ENCODE measurements around the gene LARGE1. TPM values are rescaled to one million over a fixed set of nuclear protein-coding genes. Genes with fewer than 3 reads are reported as not detected.

Gene LARGE1
- polyA plus RNA-seq, 3 donors from 2014 or later, result 0.04 to 0.29 TPM; not detected in 1

- no peak overlapping the region for H3K4me3 Mint-ChIP-seq
- H3K36me3 Mint-ChIP-seq, result peaks cover 0 to 4% (median 0%) of the 10 kb centered on the region in 3 donors
- peaks cover 2 to 3% (median 2%) of the 10 kb centered on the region in 3 donors for H3K27me3 Mint-ChIP-seq (ENCODE audit: low read depth in 3 of 3)
- no peak overlapping the region for H3K27ac Mint-ChIP-seq
- no peak for DNase-seq
- no peaks in the 10 kb centered on the region for H3K9me3 Mint-ChIP-seq
- H3K4me1 Mint-ChIP-seq, result no peaks in the 10 kb centered on the region
Measured at GRCh38 chr22:33330534-33330933, 589.7 kb downstream of the LARGE1 start.

DNA sequence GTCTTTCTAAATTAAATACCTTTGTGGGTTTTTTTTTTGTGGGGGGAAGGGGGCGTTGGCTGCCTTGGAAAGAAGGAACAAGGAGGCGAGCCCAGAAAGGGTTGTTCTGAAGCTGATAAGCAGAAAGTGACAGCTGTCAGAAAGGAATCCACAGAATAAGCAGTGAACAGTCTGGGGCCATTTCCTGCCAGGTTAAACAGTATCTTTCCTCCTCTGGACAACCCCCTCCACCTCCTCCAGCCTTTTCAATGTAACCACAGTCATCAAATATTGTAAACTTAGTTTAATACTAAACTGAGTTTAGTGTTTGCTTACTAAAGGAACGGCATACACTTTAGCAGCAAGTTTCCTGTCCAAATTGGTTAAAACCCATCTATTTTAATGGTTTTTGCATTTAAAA lies 590.9 kb downstream of the LARGE1 start:
- no peak overlapping the region for H3K27ac Mint-ChIP-seq
- no peak for DNase-seq
- H3K9me3 Mint-ChIP-seq, result no peaks in the 10 kb centered on the region
- no peak overlapping the region for H3K4me3 Mint-ChIP-seq
- peaks cover 0 to 4% (median 0%) of the 10 kb centered on the region in 3 donors for H3K36me3 Mint-ChIP-seq
- H3K4me1 Mint-ChIP-seq, result no peaks in the 10 kb centered on the region
- H3K27me3 Mint-ChIP-seq (ENCODE audit: low read depth in 3 of 3), result peaks cover 2 to 3% (median 2%) of the 10 kb centered on the region in 3 donors

DNA sequence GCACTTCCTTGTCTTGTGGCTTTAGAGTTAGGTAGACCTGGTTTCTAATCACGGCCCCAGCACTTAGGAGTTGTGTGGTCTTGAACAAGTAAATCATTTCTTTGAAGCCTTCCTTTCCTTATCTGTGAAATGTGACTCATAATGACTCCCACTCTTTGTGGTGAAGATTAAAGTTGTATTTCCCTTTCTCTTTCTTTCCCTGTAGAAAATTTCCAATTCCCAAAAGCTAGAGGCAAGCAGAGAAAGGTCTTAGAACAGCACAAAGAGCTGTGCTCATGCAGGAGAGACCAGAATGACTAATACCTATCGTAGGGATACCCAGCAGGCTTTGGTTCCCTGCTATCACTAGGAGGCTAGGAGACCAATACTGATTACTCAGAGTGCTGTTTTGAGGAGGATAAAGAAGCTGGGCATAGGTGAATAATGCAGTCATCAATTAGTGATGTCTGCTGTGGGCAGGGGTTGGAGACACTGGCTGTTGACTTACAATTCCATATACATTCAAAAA lies 591.4 kb downstream of the LARGE1 start:
- Mint-ChIP-seq H3K4me3 (no peak overlapping the region), H3K27ac (no peak overlapping the region), H3K4me1 (no peaks in the 10 kb centered on the region), H3K36me3 (peaks cover 0 to 4% (median 0%) of the 10 kb centered on the region in 3 donors), H3K27me3 (ENCODE audit: low read depth in 3 of 3) (peaks cover 2 to 3% (median 2%) of the 10 kb centered on the region in 3 donors), H3K9me3 (no peaks in the 10 kb centered on the region)
- DNase-seq, result no peak

DNA sequence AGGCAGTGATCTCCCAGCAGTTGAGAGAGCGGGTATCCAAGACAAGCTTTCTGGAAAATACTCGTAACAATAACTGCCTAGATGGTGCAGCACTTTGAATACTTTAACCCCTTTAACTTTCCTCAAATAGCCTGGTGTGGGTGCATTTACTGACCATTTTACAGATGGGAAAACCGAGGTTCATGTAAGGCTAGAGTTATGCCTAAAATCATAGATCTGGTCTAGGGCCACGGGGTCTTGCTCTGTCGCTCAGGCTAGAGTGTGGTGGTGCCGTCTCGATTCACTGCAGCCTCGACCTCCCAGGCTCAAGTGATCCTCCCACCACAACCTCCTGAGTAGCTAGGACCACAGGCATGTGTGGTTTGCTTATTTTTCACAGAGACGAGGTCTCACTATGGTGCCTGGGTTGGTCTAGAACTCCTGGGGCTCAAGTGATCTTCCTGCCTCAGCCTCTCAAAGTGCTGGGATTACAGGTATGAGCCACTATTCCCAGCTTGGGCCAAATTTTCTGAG lies 592.9 kb downstream of the LARGE1 start:
- H3K27me3 Mint-ChIP-seq (ENCODE audit: low read depth in 3 of 3), result peaks cover 0 to 3% (median 2%) of the 10 kb centered on the region in 3 donors

GRCh38 chr22:33326540-33327295 lies 593.6 kb downstream of the LARGE1 start:
- no peak overlapping the region for H3K27ac Mint-ChIP-seq
- H3K27me3 Mint-ChIP-seq (ENCODE audit: low read depth in 3 of 3), result peaks cover 0 to 2% (median 0%) of the 10 kb centered on the region in 3 donors
- no peaks in the 10 kb centered on the region for H3K36me3 Mint-ChIP-seq
- no peaks in the 10 kb centered on the region for H3K4me1 Mint-ChIP-seq
- H3K4me3 Mint-ChIP-seq, result no peak overlapping the region
- no peaks in the 10 kb centered on the region for H3K9me3 Mint-ChIP-seq
- DNase-seq, result no peak

More for the DNA sequence above, 592.9 kb downstream of the LARGE1 start:
- Mint-ChIP-seq H3K36me3 (no peaks in the 10 kb centered on the region), H3K4me1 (no peaks in the 10 kb centered on the region), H3K9me3 (no peaks in the 10 kb centered on the region), H3K27ac (no peak overlapping the region), H3K4me3 (no peak overlapping the region)
- no peak for DNase-seq

DNA sequence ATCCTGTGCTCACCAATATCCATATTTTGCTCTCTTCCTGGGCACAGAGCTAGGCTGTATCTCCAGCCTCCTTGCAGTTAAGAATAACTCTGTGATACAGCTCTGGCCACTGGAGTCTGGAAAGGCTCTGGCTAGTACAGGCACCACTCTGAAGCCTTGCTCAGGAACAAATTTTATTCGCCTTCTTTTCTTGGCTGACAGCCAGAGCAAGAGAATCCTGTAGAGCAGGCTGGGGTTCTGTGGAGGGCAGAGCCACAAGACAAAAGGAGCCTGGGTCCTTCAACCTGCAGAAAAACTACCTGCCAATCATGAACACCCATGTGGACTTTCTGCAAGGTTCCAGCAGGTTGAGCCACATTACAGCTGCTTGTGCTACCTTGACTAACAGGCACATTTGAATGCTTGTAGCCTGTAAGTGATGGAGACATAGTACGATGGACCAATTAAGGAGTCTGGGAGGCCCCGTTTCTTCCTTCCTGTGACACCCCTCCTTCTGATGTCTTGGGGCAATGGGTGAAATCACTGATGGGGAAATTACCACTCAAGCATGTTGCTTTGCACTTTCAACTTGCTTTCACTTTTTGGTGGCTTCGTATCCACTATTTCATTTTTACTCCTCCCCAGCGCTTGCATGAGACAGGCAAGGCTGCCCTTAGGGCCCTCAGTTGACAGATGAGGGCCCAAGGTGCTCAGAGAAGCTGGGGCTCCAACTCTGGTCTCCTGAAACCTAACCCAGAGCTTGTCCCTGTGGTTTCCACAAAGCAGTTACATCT lies 594.9 kb downstream of the LARGE1 start:
- DNase-seq, result no peak
- Mint-ChIP-seq H3K4me3 (no peak overlapping the region), H3K36me3 (no peaks in the 10 kb centered on the region), H3K27me3 (ENCODE audit: low read depth in 3 of 3) (peaks cover 0 to 2% (median 0%) of the 10 kb centered on the region in 3 donors), H3K9me3 (no peaks in the 10 kb centered on the region), H3K27ac (no peak overlapping the region), H3K4me1 (no peaks in the 10 kb centered on the region)

DNA sequence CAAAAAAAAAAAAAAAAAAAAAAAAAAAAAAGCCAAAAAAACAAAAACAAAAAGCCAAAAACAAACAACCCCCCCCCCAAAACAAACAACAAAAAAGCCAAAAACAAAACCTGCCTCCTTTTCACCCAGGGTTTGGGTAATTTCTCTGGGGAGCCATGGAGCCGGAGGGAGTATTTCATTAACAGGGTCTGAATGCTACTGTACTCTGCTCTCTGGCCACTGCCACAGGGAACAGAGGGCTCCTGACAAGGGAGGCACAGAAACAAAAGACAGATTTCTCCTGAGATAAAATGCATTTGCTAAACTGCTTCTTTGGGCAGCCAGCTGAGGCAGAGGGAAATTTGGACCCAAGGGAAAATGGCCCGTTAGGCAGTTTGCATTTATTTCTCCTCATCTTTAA lies 596.0 kb downstream of the LARGE1 start:
- Mint-ChIP-seq H3K27ac (no peak overlapping the region), H3K27me3 (ENCODE audit: low read depth in 3 of 3) (peaks cover 0 to 2% (median 0%) of the 10 kb centered on the region in 3 donors), H3K4me3 (no peak overlapping the region), H3K36me3 (no peaks in the 10 kb centered on the region), H3K4me1 (no peaks in the 10 kb centered on the region), H3K9me3 (peaks cover 0 to 2% (median 0%) of the 10 kb centered on the region in 6 donors)
- no peak for DNase-seq

- no peak for DNase-seq
- no peak overlapping the region for H3K4me3 Mint-ChIP-seq
- no peaks in the 10 kb centered on the region for H3K27me3 Mint-ChIP-seq (ENCODE audit: low read depth in 3 of 3)
- no peaks in the 10 kb centered on the region for H3K36me3 Mint-ChIP-seq
- no peaks in the 10 kb centered on the region for H3K4me1 Mint-ChIP-seq
- H3K27ac Mint-ChIP-seq, result no peak overlapping the region
- H3K9me3 Mint-ChIP-seq, result peaks cover 0 to 2% (median 0%) of the 10 kb centered on the region in 6 donors
Measured at GRCh38 chr22:33321466-33321865, 598.8 kb downstream of the LARGE1 start.

- Mint-ChIP-seq H3K27ac (no peak overlapping the region), H3K9me3 (peaks cover 0 to 2% (median 0%) of the 10 kb centered on the region in 6 donors), H3K36me3 (no peaks in the 10 kb centered on the region), H3K4me1 (no peaks in the 10 kb centered on the region), H3K4me3 (no peak overlapping the region), H3K27me3 (ENCODE audit: low read depth in 3 of 3) (no peaks in the 10 kb centered on the region)
- no peak for DNase-seq
Measured at GRCh38 chr22:33315954-33316353, 604.3 kb downstream of the LARGE1 start.

DNA sequence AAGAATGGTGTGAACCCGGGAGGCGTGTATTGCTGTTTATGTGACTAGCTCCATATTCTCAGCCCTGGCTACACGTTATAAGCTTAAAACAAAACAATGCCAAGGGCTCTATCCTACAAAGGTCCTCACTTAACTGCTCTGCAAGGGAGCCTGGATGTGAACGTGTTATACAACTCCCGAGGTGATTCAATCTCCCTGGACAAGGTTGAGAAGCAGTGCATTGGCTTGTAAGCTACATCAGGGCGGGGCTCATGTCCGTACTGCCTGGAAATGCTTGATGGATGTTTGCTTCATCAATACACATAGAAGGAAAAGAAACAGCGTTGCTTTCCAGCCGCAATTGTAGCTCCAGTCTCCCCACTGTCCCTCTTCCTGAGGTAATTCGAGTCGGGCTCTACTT lies 605.2 kb downstream of the LARGE1 start:
- H3K27me3 Mint-ChIP-seq (ENCODE audit: low read depth in 3 of 3), result no peaks in the 10 kb centered on the region
- no peaks in the 10 kb centered on the region for H3K4me1 Mint-ChIP-seq
- peaks cover 0 to under 1% (median 0%) of the 10 kb centered on the region in 6 donors for H3K9me3 Mint-ChIP-seq
- H3K4me3 Mint-ChIP-seq, result no peak overlapping the region
- no peak overlapping the region for H3K27ac Mint-ChIP-seq
- no peaks in the 10 kb centered on the region for H3K36me3 Mint-ChIP-seq
- DNase-seq, result no peak

- no peaks in the 10 kb centered on the region for H3K36me3 Mint-ChIP-seq
- DNase-seq, result no peak
- no peaks in the 10 kb centered on the region for H3K9me3 Mint-ChIP-seq
- no peak overlapping the region for H3K4me3 Mint-ChIP-seq
- H3K27ac Mint-ChIP-seq, result no peak overlapping the region
- H3K27me3 Mint-ChIP-seq (ENCODE audit: low read depth in 3 of 3), result no peaks in the 10 kb centered on the region
- H3K4me1 Mint-ChIP-seq, result no peaks in the 10 kb centered on the region
Measured at GRCh38 chr22:33314316-33314715, 606.0 kb downstream of the LARGE1 start.

GRCh38 chr22:33303099-33303498 lies 617.2 kb downstream of the LARGE1 start:
- H3K9me3 Mint-ChIP-seq, result no peaks in the 10 kb centered on the region
- no peaks in the 10 kb centered on the region for H3K36me3 Mint-ChIP-seq
- no peak for DNase-seq
- no peaks in the 10 kb centered on the region for H3K4me1 Mint-ChIP-seq
- H3K27ac Mint-ChIP-seq, result no peak overlapping the region
- peaks cover 0 to 4% (median 1%) of the 10 kb centered on the region in 3 donors for H3K27me3 Mint-ChIP-seq (ENCODE audit: low read depth in 3 of 3)
- no peak overlapping the region for H3K4me3 Mint-ChIP-seq

- no peak for DNase-seq
- Mint-ChIP-seq H3K9me3 (no peaks in the 10 kb centered on the region), H3K27me3 (ENCODE audit: low read depth in 3 of 3) (peaks cover 0 to 4% (median 1%) of the 10 kb centered on the region in 3 donors), H3K27ac (no peak overlapping the region), H3K4me3 (no peak overlapping the region), H3K36me3 (no peaks in the 10 kb centered on the region), H3K4me1 (no peaks in the 10 kb centered on the region)
Measured at GRCh38 chr22:33302549-33302948, 617.7 kb downstream of the LARGE1 start.

DNA sequence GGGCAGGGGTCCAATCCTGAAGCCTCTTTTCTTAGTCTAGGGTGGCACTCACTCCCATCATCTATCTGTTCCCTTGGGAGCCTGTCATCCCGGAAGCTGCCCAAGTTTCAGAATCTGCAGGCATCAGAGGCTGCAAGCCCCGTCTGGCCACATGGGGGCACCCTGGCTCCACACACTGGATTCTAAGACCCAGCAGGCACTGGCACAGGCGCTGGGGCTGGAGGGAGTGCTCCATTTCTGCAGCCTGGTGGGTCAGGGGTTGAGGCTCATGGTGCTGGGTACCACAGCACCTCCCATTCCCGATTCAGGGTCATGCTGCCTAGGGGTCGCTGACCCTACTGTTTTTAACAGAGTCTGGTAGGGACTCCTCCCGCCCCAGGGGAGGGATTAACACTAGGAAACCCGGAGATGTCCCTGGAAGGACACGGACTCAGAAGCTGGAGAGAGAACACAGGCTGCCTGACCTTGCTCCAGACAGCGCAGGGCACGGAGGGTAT lies 618.2 kb downstream of the LARGE1 start:
- H3K4me3 Mint-ChIP-seq, result no peak overlapping the region
- DNase-seq, result peak; percentile 7 to 29 (median 8)
- no peaks in the 10 kb centered on the region for H3K4me1 Mint-ChIP-seq
- no peaks in the 10 kb centered on the region for H3K9me3 Mint-ChIP-seq
- no peak overlapping the region for H3K27ac Mint-ChIP-seq
- peaks cover 0 to 4% (median 0%) of the 10 kb centered on the region in 3 donors for H3K27me3 Mint-ChIP-seq (ENCODE audit: low read depth in 3 of 3)
- no peaks in the 10 kb centered on the region for H3K36me3 Mint-ChIP-seq

Measured in immature natural killer cell (primary cell).